CD14-positive monocyte (primary cell): ENCODE data around the gene DPPA5. TPM values are rescaled to one million over a fixed set of nuclear protein-coding genes. Genes with fewer than 3 reads are reported as not detected.
"Not testable (repeated sequence)": the region's sequence is repeated elsewhere in the genome, so short reads cannot be mapped to it uniquely, and the experiment has no call there.

ENCODE experiments used
- DNase-seq, 3 donors: peaks; one replicate each; pipeline ENCODE4 v3.0.0-alpha.2; 2011 to 2022
- H2AFZ ChIP-seq: 2 replicates; pipeline ENCODE4 v1.6.0; 2012; ENCODE audit warnings: mild to moderate bottlenecking, low read depth, low read length, inconsistent platforms; ENCODE audit not compliant: insufficient read depth, poor library complexity, severe bottlenecking
- H3K27ac ChIP-seq, 2 donors: 1 replicate in 1 of 2; 2 replicates in 1 of 2; pipeline ENCODE4 v1.5.1; 2012 to 2013; ENCODE audit warnings: low read length in 2 of 2, control low read depth in 1 of 2, inconsistent platforms in 1 of 2, low read depth in 1 of 2, mild to moderate bottlenecking in 1 of 2
- H3K27me3 ChIP-seq, 2 donors: one replicate each; pipeline versions ENCODE4 v1.6.0 to v1.6.1; 2011 to 2013; ENCODE audit warnings: low read length in 2 of 2; ENCODE audit not compliant: control insufficient read depth in 2 of 2, insufficient read depth in 2 of 2
- H3K36me3 ChIP-seq, 2 donors: replicated peaks in 1 of 2; 1 replicate in 1 of 2; 2 replicates in 1 of 2; pipeline versions ENCODE4 v1.5.1 to v1.6.1; 2012 to 2013; ENCODE audit warnings: low read length in 2 of 2, control low read depth in 1 of 2, inconsistent platforms in 1 of 2, mild to moderate bottlenecking in 1 of 2; ENCODE audit not compliant: insufficient read depth in 2 of 2, control insufficient read depth in 1 of 2
- H3K4me1 ChIP-seq, 2 donors: 1 replicate in 1 of 2; 2 replicates in 1 of 2; pipeline versions ENCODE4 v1.5.1 to v1.6.1; 2012 to 2013; ENCODE audit warnings: low read length in 2 of 2, control low read depth in 1 of 2, inconsistent platforms in 1 of 2, mild to moderate bottlenecking in 1 of 2, moderate library complexity in 1 of 2; ENCODE audit not compliant: insufficient read depth in 2 of 2, control insufficient read depth in 1 of 2
- H3K4me2 ChIP-seq: replicated peaks from 2 replicates; pipeline ENCODE3; 2012; ENCODE audit warnings: low read length, moderate library complexity, mild to moderate bottlenecking; ENCODE audit not compliant: poor library complexity, severe bottlenecking; ENCODE audit errors: extremely low read depth
- H3K4me3 ChIP-seq, 3 experiments: fragments of 200-600 bp in 1 of 3; sonication (generic) in 1 of 3; replicated peaks in 1 of 3; 1 replicate in 2 of 3; 2 replicates in 1 of 3; pipeline ENCODE4 v1.5.1; 2011 to 2013; ENCODE audit warnings: low read length in 3 of 3, mild to moderate bottlenecking in 3 of 3, control low read depth in 2 of 3, low read depth in 2 of 3, inconsistent platforms in 1 of 3, moderate library complexity in 1 of 3
- H3K79me2 ChIP-seq: 2 replicates; pipeline ENCODE4 v1.6.0; 2012; ENCODE audit warnings: mild to moderate bottlenecking, control low read depth, inconsistent platforms, low read length, moderate library complexity; ENCODE audit not compliant: insufficient read depth
- H3K9ac ChIP-seq: 2 replicates; pipeline ENCODE4 v1.6.0; 2017; ENCODE audit warnings: low read length, mild to moderate bottlenecking; ENCODE audit not compliant: insufficient read depth, poor library complexity, severe bottlenecking
- H3K9me3 ChIP-seq, 2 donors: replicated peaks in 1 of 2; 1 replicate in 1 of 2; 2 replicates in 1 of 2; pipeline versions ENCODE4 v1.5.1 to v1.6.1; 2012 to 2013; ENCODE audit warnings: low read length in 2 of 2, control low read depth in 1 of 2; ENCODE audit not compliant: control insufficient read depth in 1 of 2, insufficient read depth in 1 of 2
- H4K20me1 ChIP-seq: 2 replicates; pipeline ENCODE4 v1.6.0; 2012; ENCODE audit warnings: mild to moderate bottlenecking, low read length, control low read depth, moderate library complexity; ENCODE audit not compliant: insufficient read depth
- H3K27ac Mint-ChIP-seq, 7 donors: one replicate each; pipeline ENCODE4 v1.8.0; 2020; ENCODE audit warnings: mild to moderate bottlenecking in 7 of 7, mixed read lengths in 7 of 7, moderate library complexity in 6 of 7, inconsistent platforms in 2 of 7
- H3K27me3 Mint-ChIP-seq, 3 donors: one replicate each; pipeline ENCODE4 v1.8.0; 2021 to 2022; ENCODE audit warnings: low read depth in 3 of 3, mild to moderate bottlenecking in 3 of 3, mixed read lengths in 3 of 3, moderate library complexity in 3 of 3, inconsistent platforms in 1 of 3
- H3K36me3 Mint-ChIP-seq, 2 donors: one replicate each; pipeline ENCODE4 v1.8.0; 2020; ENCODE audit warnings: mixed read lengths in 2 of 2, inconsistent platforms in 1 of 2, mild to moderate bottlenecking in 1 of 2
- H3K4me1 Mint-ChIP-seq: one replicate; pipeline ENCODE4 v1.8.0; 2020; ENCODE audit warnings: mild to moderate bottlenecking, mixed read lengths
- H3K4me3 Mint-ChIP-seq, 2 donors: one replicate each; pipeline ENCODE4 v1.8.0; 2020; ENCODE audit warnings: mild to moderate bottlenecking in 2 of 2, mixed read lengths in 2 of 2, moderate library complexity in 1 of 2
- H3K9me3 Mint-ChIP-seq, 7 donors: one replicate each; pipeline ENCODE4 v1.8.0; 2020 to 2022; ENCODE audit warnings: mixed read lengths in 7 of 7, mild to moderate bottlenecking in 6 of 7, moderate library complexity in 6 of 7, inconsistent platforms in 2 of 7
- WGBS: methylation state at CpG from one replicate; pipeline ENCODE4 v1.1.5; 2013; ENCODE audit warnings: missing lambda C conversion rate; ENCODE audit not compliant: insufficient coverage; 5-methylcytosine and 5-hydroxymethylcytosine counted together
- intact Hi-C, 2 donors: fragments of 100-400 bp; cut with micrococcal nuclease; formaldehyde crosslinking; loops; one replicate each; pipeline versions ENCODE4 v1.15.0 to v1.15.1; 2023
- polyA plus RNA-seq, 3 donors: library from polyadenylated mRNA; depleted of rRNA in 1 of 3; unstranded in 2 of 3; stranded (reverse) in 1 of 3; fragments of 300-500 nt in 2 of 3; fragments of >200 nt in 1 of 3; fragmentation: Illumina TruSeq in 2 of 3; gene quantifications; 1 replicate in 2 of 3; 2 replicates in 1 of 3; pipeline ENCODE4 v1.2.3, GENCODE V29; 2012 to 2021
- TF ChIP-seq, protein P1 (sequence below): fragments of 200-600 bp; IDR thresholded peaks from one replicate; pipeline ENCODE4 v1.8.0; 2022; ENCODE audit warnings: antibody characterized with exemption, mild to moderate bottlenecking

DPPA5 gene
- polyA plus RNA-seq, 3 donors = not detected

- Histone ChIP-seq H3K9me3 (peaks cover 0 to 8% of the 10 kb centered on the region in 2 donors), H3K27me3 (peaks cover 16 to 33% of the 10 kb centered on the region in 2 donors), H3K4me1 (peaks cover 7 to 9% of the 10 kb centered on the region in 2 donors), H3K4me2 (peak overlapping the region; percentile 54), H3K27ac (no peak overlapping the region), H3K79me2 (no peaks in the 10 kb centered on the region), H2AFZ (peak overlapping the region; percentile 56), H3K4me3 (peak overlapping the region in 1 of 3 experiments; percentile 52), H3K36me3 (no peaks in the 10 kb centered on the region), H3K9ac (no peak overlapping the region), H4K20me1 (no peaks in the 10 kb centered on the region)
- peaks cover 4 to 28% (median 17%) of the 10 kb centered on the region in 7 donors for H3K9me3 Mint-ChIP-seq
- H3K4me1 Mint-ChIP-seq = peaks cover 17% of the 10 kb centered on the region
- peaks cover 39 to 58% (median 45%) of the 10 kb centered on the region in 3 donors for H3K27me3 Mint-ChIP-seq
- peaks cover 0 to 2% of the 10 kb centered on the region in 2 donors for H3K36me3 Mint-ChIP-seq
- intact Hi-C loops = no loop called here
- no peak overlapping the region for H3K27ac Mint-ChIP-seq
- TF ChIP-seq, protein P1, sequence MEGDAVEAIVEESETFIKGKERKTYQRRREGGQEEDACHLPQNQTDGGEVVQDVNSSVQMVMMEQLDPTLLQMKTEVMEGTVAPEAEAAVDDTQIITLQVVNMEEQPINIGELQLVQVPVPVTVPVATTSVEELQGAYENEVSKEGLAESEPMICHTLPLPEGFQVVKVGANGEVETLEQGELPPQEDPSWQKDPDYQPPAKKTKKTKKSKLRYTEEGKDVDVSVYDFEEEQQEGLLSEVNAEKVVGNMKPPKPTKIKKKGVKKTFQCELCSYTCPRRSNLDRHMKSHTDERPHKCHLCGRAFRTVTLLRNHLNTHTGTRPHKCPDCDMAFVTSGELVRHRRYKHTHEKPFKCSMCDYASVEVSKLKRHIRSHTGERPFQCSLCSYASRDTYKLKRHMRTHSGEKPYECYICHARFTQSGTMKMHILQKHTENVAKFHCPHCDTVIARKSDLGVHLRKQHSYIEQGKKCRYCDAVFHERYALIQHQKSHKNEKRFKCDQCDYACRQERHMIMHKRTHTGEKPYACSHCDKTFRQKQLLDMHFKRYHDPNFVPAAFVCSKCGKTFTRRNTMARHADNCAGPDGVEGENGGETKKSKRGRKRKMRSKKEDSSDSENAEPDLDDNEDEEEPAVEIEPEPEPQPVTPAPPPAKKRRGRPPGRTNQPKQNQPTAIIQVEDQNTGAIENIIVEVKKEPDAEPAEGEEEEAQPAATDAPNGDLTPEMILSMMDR = no peak
- peak overlapping the region; percentile 60 to 78 for H3K4me3 Mint-ChIP-seq
- 21% methylated on average over 50 of the region's 61 CpGs for WGBS
- DNase-seq = no peak
Observed at GRCh38 chr6:73314577-73315492, 39.2 kb downstream of the DPPA5 start.

DNA sequence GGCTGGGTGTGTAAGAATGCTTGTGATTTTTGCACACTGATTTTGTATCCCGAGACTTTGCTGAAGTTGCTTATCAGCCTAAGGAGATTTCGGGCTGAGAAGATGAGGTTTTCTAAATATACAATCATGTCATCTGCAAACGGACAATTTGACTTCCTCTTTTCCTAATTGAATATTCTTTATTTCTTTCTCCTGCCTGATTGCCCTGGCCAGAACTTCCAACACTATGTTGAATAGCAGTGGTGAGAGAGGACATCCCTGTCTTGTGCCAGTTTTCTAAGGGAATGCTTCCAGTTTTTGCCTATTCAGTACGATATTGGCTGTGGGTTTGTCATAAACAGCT is 43.6 kb downstream of the DPPA5 start:
- H3K36me3 Mint-ChIP-seq = not testable (repeated sequence)
- WGBS = no CpG with 5 or more reads among the region's 4 CpGs

More for the DNA sequence above, 43.6 kb downstream of the DPPA5 start:
- Histone ChIP-seq H3K27me3 (peaks cover 7 to 22% of the 10 kb centered on the region in 2 donors), H3K4me3 (peak overlapping the region; percentile 61 to 85 (median 75)), H3K9ac (peak overlapping the region; percentile 70), H2AFZ (peak overlapping the region; percentile 91), H3K4me1 (peaks cover 16 to 19% of the 10 kb centered on the region in 2 donors), H3K4me2 (peak overlapping the region; percentile 91)
- H3K9me3 ChIP-seq, H3K36me3 ChIP-seq, DNase-seq, H3K79me2 ChIP-seq, intact Hi-C loops, H4K20me1 ChIP-seq, H3K27ac ChIP-seq: not testable (repeated sequence)
- Mint-ChIP-seq H3K9me3 (peaks cover 0 to 13% (median 8%) of the 10 kb centered on the region in 7 donors), H3K27ac (peak overlapping the region in 1 of 7 donors; percentile 52), H3K4me1 (peaks cover 31% of the 10 kb centered on the region), H3K4me3 (peak overlapping the region; percentile 98 to 100), H3K27me3 (peaks cover 26 to 49% (median 38%) of the 10 kb centered on the region in 3 donors)
